Progenitor cell of endocrine pancreas (in vitro differentiated cells): ENCODE results near the gene SKOR1. TPM values are rescaled to one million over a fixed set of nuclear protein-coding genes. Genes with fewer than 3 reads are reported as not detected.

Experiments
- DNase-seq: peaks from one replicate; pipeline ENCODE4 v3.0.0; 2021; ENCODE audit warnings: low spot score; ENCODE audit not compliant: unreplicated experiment
- H3K27ac Mint-ChIP-seq: 2 replicates; pipeline ENCODE4 v1.8.0; 2021; ENCODE audit warnings: mild to moderate bottlenecking, moderate library complexity, mixed read lengths
- H3K27me3 Mint-ChIP-seq: 2 replicates; pipeline ENCODE4 v1.8.0; 2021; ENCODE audit warnings: mixed read lengths
- H3K36me3 Mint-ChIP-seq: 2 replicates; pipeline ENCODE4 v1.8.0; 2022; ENCODE audit warnings: mixed read lengths; ENCODE audit not compliant: insufficient read depth
- H3K4me1 Mint-ChIP-seq: 2 replicates; pipeline ENCODE4 v1.8.0; 2021; ENCODE audit warnings: low read depth, mixed read lengths
- H3K4me3 Mint-ChIP-seq: 2 replicates; pipeline ENCODE4 v1.8.0; 2021; ENCODE audit warnings: low read depth, mild to moderate bottlenecking, moderate library complexity, mixed read lengths
- H3K9me3 Mint-ChIP-seq: 2 replicates; pipeline ENCODE4 v1.8.0; 2021; ENCODE audit warnings: low read depth, mixed read lengths
- CTCF ChIP-seq: fragments of 200-600 bp; sonication (generic); IDR thresholded peaks from one replicate; pipeline ENCODE4 v1.5.0; 2021; ENCODE audit warnings: antibody characterized with exemption, mild to moderate bottlenecking; ENCODE audit not compliant: unreplicated experiment
- total RNA-seq: library from RNA; stranded (reverse); gene quantifications from 2 replicates; pipeline ENCODE4 v1.2.1, GENCODE V29; 2021

The SKOR1 gene
- total RNA-seq, 1 donor from 2014 or later: 0.60 TPM

- Mint-ChIP-seq H3K27me3 (peaks cover 27% of the 10 kb centered on the region), H3K9me3 (peaks cover 4% of the 10 kb centered on the region), H3K4me1 (peaks cover 17% of the 10 kb centered on the region), H3K36me3 (peaks cover 1% of the 10 kb centered on the region), H3K27ac (no peak overlapping the region), H3K4me3 (no peak overlapping the region)
- no peak for TF ChIP-seq CTCF
- no peak for DNase-seq
Observed at GRCh38 chr15:67813104-67813634, 12.1 kb upstream of the SKOR1 start.

GRCh38 chr15:67815036-67815592 is 10.2 kb upstream of the SKOR1 start:
- Mint-ChIP-seq H3K27ac (no peak overlapping the region), H3K36me3 (no peaks in the 10 kb centered on the region), H3K4me1 (peaks cover 17% of the 10 kb centered on the region), H3K9me3 (peaks cover 4% of the 10 kb centered on the region), H3K4me3 (no peak overlapping the region), H3K27me3 (peaks cover 43% of the 10 kb centered on the region)
- TF ChIP-seq CTCF: no peak
- DNase-seq: no peak

- no peak overlapping the region for H3K27ac Mint-ChIP-seq
- no peak for TF ChIP-seq CTCF
- peaks cover 4% of the 10 kb centered on the region for H3K9me3 Mint-ChIP-seq
- H3K4me1 Mint-ChIP-seq: peaks cover 21% of the 10 kb centered on the region
- H3K27me3 Mint-ChIP-seq: peaks cover 59% of the 10 kb centered on the region
- DNase-seq: no peak
- H3K4me3 Mint-ChIP-seq: no peak overlapping the region
- no peaks in the 10 kb centered on the region for H3K36me3 Mint-ChIP-seq
Observed at GRCh38 chr15:67816668-67817067, 8.6 kb upstream of the SKOR1 start.

- no peak for TF ChIP-seq CTCF
- Mint-ChIP-seq H3K4me1 (peaks cover 13% of the 10 kb centered on the region), H3K9me3 (peaks cover 4% of the 10 kb centered on the region), H3K36me3 (no peaks in the 10 kb centered on the region), H3K27me3 (peaks cover 70% of the 10 kb centered on the region), H3K4me3 (no peak overlapping the region), H3K27ac (no peak overlapping the region)
- DNase-seq: no peak
Observed at GRCh38 chr15:67818464-67818863, 6.8 kb upstream of the SKOR1 start.

- Mint-ChIP-seq H3K27me3 (peaks cover 81% of the 10 kb centered on the region), H3K4me3 (no peak overlapping the region), H3K36me3 (no peaks in the 10 kb centered on the region), H3K9me3 (peaks cover 4% of the 10 kb centered on the region), H3K27ac (no peak overlapping the region), H3K4me1 (peaks cover 17% of the 10 kb centered on the region)
- no peak for DNase-seq
- no peak for TF ChIP-seq CTCF
Observed at GRCh38 chr15:67819636-67820035, 5.7 kb upstream of the SKOR1 start.
